ENCODE results near the gene CPLX4. TPM values are rescaled to one million over a fixed set of nuclear protein-coding genes. Genes with fewer than 3 reads are reported as not detected.

Gene CPLX4
- not detected in 2 replicates for total RNA-seq

DNA sequence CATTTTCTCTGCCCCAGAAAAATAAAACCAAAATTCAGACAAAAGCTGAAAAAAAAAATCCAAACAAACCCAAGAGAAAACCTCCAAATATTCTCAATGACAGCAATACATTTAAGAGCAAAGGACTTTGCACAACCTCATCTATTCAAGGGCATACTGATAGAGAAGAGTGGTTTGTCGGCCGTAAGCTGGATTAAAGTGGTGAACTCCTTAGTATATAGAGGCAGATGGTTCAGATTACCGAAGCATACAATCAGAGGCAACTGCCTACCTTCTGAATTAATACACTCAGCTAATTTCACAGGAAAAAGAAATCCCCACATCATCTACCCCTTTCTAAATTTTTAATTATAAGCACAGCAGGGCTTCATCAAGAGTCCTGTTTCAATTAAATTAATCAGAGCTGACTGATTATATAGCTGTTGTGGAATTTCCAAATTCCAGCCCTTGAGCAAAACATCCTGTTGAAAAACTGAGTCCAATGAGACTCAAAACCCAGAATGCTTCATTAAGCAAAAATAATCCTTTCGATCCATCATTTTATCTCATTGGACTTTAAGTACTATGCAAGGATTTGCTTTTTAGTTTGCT is at the start of gene CPLX4:
Gene CPLX4, minus strand, starts transcription at position 190 of the 591 bp plus-strand sequence. Its CDS starts 187 bp downstream, at position 3.
- Mint-ChIP-seq H3K27ac (no peak within 1 kb of the TSS), H3K27me3 (ENCODE audit: insufficient read depth) (peaks cover 26% of the 10 kb centered on the region), H3K36me3 (ENCODE audit: low read depth) (no peaks in the 10 kb centered on the region), H3K9me3 (no peaks in the 10 kb centered on the region), H3K4me1 (ENCODE audit: low read depth) (no peaks in the 10 kb centered on the region), H3K4me3 (no peak within 1 kb of the TSS)
- no peak for DNase-seq (ENCODE audit: low spot score)
- intact Hi-C loops (cut with micrococcal nuclease): no loop called here

DNA sequence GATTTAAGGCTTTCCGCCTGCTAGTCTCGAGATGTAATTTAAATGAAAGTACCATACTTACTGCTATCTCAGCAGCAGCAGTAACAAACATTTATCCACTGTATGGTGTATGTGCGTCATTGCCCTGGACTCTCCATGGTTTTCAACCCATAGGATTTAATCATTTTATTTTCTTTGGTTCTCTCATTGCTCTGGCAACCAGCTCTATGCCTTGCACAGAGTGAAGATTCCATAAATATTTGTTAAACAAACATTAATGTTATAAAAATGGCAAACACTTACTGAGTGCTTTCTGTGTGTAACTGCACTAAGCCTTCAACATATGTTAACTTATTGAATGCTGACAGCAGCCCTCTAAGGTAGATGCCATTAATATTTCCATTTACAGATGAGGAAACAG is 41.9 kb upstream of the CPLX4 start:
- Mint-ChIP-seq H3K4me3 (peak overlapping the region; percentile 56), H3K27ac (no peak overlapping the region), H3K4me1 (ENCODE audit: low read depth) (peaks cover 19% of the 10 kb centered on the region), H3K27me3 (ENCODE audit: insufficient read depth) (no peaks in the 10 kb centered on the region), H3K9me3 (no peaks in the 10 kb centered on the region), H3K36me3 (ENCODE audit: low read depth) (peaks cover 12% of the 10 kb centered on the region)
- DNase-seq (ENCODE audit: low spot score): no peak
- intact Hi-C loops (cut with micrococcal nuclease): no loop called here

DNA sequence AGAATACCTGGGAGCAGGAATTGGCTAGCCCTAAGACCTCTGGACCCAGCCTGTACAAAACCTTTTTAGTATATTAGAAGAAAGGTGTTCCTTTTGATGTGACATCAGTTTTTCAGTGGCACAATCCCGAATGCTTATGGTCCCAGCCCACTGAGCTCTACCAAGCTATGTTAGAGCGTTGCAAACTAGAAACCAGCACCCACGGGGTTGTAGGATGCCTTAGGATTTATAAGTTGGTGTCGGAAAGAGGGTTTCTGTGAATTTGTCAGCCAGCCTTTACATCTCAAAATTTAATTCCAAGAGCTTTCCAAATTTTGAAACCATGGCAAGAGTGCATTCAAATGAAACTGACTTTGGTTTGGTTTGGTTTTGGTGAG is 41.1 kb upstream of the CPLX4 start:
- Mint-ChIP-seq H3K36me3 (ENCODE audit: low read depth) (peaks cover 20% of the 10 kb centered on the region), H3K9me3 (no peaks in the 10 kb centered on the region), H3K27me3 (ENCODE audit: insufficient read depth) (no peaks in the 10 kb centered on the region), H3K4me1 (ENCODE audit: low read depth) (peaks cover 26% of the 10 kb centered on the region), H3K27ac (peak overlapping the region; percentile 32), H3K4me3 (peak overlapping the region; percentile 99)
- no peak for DNase-seq (ENCODE audit: low spot score)
- intact Hi-C loops (cut with micrococcal nuclease): loop anchor here (1.0 to 10.0 kb wide), 8 partner anchors 43 to 1737 kb away; partner anchors contain the start of genes NARS1, PMAIP1 and SEC11C

DNA sequence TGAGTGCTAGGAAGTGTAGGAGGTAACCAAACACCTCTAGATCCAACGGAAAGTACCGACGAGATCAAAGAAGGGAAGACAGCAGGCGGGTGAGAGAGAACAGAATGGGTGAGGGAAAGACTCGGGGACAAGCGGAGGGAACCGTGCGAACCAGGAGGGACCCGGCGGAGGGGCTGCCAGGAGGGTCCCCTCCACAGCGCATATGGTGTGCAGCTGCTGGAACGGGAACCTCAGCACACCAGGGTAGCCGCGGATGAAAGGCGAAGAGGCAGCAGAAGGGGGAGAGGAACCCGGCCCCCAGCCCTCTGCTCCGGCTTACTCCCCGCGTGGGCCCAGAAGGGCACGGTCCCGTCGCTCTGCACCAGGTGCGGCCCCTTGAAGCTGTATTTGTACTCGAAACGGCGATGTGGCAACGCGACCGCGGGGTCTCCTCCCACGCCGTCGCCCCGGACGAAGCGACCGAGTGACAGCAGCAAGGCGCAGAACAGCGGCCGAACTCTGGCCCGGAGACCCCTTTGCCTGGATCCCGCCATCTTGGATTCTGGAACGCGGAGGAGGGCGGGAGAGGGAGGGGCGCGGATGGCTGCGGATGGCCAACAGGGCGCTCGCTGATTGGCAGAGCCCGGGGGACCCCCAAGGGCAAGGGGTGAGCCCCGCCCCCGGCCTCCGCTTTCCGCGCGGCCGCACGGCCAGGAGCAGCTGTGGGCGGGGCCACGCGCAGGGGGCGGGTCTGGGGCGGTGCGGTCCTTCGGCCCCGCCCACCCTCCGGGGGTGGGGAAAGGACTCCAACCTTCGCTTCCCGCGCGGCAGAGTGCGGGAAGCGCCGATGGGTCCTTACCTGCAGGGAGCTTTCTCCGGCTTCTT is 40.5 kb upstream of the CPLX4 start, which contains the start of gene LMAN1:
Gene LMAN1, minus strand, starts transcription at position 554 of the 864 bp plus-strand sequence. Its CDS starts 21 bp downstream, at position 533.
- H3K9me3 Mint-ChIP-seq: no peaks in the 10 kb centered on the region
- H3K27me3 Mint-ChIP-seq (ENCODE audit: insufficient read depth): no peaks in the 10 kb centered on the region
- DNase-seq (ENCODE audit: low spot score): peak; percentile 92
- peak within 1 kb of the TSS; percentile 100 for H3K27ac Mint-ChIP-seq
- peaks cover 27% of the 10 kb centered on the region for H3K4me1 Mint-ChIP-seq (ENCODE audit: low read depth)
- H3K36me3 Mint-ChIP-seq (ENCODE audit: low read depth): peaks cover 21% of the 10 kb centered on the region
- intact Hi-C loops (cut with micrococcal nuclease): loop anchor here (1.0 to 10.0 kb wide), 9 partner anchors 18 to 1737 kb away; partner anchors contain the start of genes NARS1, PMAIP1 and SEC11C
- peak within 1 kb of the TSS; percentile 99 for H3K4me3 Mint-ChIP-seq

DNA sequence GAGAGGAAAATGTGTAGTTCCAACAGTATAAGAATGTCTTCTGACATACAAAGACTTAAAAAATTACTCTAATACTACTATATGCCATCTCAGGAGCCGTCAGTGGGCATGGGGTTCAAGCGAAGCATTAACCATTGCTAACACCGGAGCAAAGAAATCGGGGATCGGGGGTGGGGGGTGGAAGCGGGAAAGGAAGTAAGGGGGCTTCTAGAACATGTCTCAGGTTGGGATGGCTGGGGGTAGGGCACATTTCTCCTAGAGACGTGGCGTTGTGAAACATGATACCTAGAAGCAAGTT is 39.9 kb upstream of the CPLX4 start:
- intact Hi-C loops (cut with micrococcal nuclease): loop anchor here (1.0 to 10.0 kb wide), 8 partner anchors 17 to 1736 kb away; partner anchors contain the start of genes NARS1 and PMAIP1
- DNase-seq (ENCODE audit: low spot score): no peak
- Mint-ChIP-seq H3K9me3 (no peaks in the 10 kb centered on the region), H3K27ac (peak overlapping the region; percentile 100), H3K36me3 (ENCODE audit: low read depth) (peaks cover 22% of the 10 kb centered on the region), H3K4me1 (ENCODE audit: low read depth) (peaks cover 29% of the 10 kb centered on the region), H3K27me3 (ENCODE audit: insufficient read depth) (no peaks in the 10 kb centered on the region), H3K4me3 (peak overlapping the region; percentile 99)

DNA sequence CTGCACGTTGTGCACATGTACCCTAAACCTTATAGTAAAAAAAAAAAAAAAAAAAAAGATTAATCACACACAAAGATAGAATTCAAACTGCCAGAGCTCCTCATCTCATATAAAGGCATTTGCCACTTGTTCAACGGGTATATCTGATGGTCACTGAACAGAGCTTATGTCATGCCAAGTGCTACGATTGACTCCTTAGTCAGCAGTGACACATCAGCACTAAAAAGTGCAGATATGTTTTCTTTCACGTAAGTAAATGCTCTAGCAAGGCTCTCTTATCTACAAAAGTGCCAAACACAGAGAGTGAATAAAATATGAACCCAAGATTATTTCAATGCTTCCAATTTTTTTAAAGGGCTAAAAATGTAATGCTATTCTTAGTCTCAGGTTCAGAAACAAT is 39.5 kb upstream of the CPLX4 start:
- H3K27ac Mint-ChIP-seq: peak overlapping the region; percentile 100
- H3K4me1 Mint-ChIP-seq (ENCODE audit: low read depth): peaks cover 33% of the 10 kb centered on the region
- no peak for DNase-seq (ENCODE audit: low spot score)
- H3K9me3 Mint-ChIP-seq: no peaks in the 10 kb centered on the region
- H3K4me3 Mint-ChIP-seq: peak overlapping the region; percentile 99
- H3K36me3 Mint-ChIP-seq (ENCODE audit: low read depth): peaks cover 27% of the 10 kb centered on the region
- H3K27me3 Mint-ChIP-seq (ENCODE audit: insufficient read depth): no peaks in the 10 kb centered on the region
- intact Hi-C loops (cut with micrococcal nuclease): loop anchor here (1.0 to 10.0 kb wide), 8 partner anchors 17 to 1736 kb away; partner anchors contain the start of genes NARS1 and PMAIP1

- no peak for DNase-seq (ENCODE audit: low spot score)
- no peak overlapping the region for H3K4me3 Mint-ChIP-seq
- no peaks in the 10 kb centered on the region for H3K27me3 Mint-ChIP-seq (ENCODE audit: insufficient read depth)
- H3K9me3 Mint-ChIP-seq: no peaks in the 10 kb centered on the region
- no peak overlapping the region for H3K27ac Mint-ChIP-seq
- intact Hi-C loops (cut with micrococcal nuclease): loop anchor here (5.0 to 10.0 kb wide), 3 partner anchors 667 to 1732 kb away; partner anchors contain the start of gene NARS1
- peaks cover 49% of the 10 kb centered on the region for H3K36me3 Mint-ChIP-seq (ENCODE audit: low read depth)
- H3K4me1 Mint-ChIP-seq (ENCODE audit: low read depth): peaks cover 57% of the 10 kb centered on the region
Observed at GRCh38 chr18:59354731-59355130, 36.3 kb upstream of the CPLX4 start.

DNA sequence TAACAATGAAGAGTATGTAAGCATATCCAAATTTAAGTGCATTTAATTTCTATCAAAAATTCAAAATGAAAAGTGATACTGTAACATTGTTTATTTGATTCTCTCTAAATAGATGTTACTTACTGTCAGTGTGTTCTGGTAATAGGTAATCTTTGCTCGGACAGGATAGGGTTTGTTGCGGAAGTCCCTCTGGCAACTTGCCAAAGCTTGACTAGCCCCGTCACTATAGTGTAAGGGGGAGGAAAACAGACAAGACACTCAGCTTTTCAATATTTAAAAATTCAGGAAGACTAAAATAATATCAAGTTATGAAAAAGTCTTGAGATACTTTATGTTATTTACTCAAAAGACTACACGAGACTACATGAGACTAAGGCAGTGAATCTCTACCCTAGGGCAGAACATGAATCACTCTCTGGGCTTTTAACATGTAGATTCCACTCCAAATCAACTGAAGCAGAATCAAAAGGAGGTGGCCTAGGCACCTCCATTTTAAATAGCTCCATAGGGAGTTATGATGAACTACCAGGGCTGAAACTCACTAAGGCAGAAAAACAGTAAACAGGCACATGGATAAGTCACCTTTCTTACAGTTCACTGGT is 34.7 kb upstream of the CPLX4 start:
- no peak overlapping the region for H3K4me3 Mint-ChIP-seq
- peak overlapping the region; percentile 29 for H3K27ac Mint-ChIP-seq
- intact Hi-C loops (cut with micrococcal nuclease): loop anchor here (10.0 kb wide), 1 partner anchor 808 kb away; no protein-coding TSS in a partner anchor
- H3K4me1 Mint-ChIP-seq (ENCODE audit: low read depth): peaks cover 67% of the 10 kb centered on the region
- H3K27me3 Mint-ChIP-seq (ENCODE audit: insufficient read depth): no peaks in the 10 kb centered on the region
- no peak for DNase-seq (ENCODE audit: low spot score)
- H3K9me3 Mint-ChIP-seq: no peaks in the 10 kb centered on the region
- peaks cover 59% of the 10 kb centered on the region for H3K36me3 Mint-ChIP-seq (ENCODE audit: low read depth)

DNA sequence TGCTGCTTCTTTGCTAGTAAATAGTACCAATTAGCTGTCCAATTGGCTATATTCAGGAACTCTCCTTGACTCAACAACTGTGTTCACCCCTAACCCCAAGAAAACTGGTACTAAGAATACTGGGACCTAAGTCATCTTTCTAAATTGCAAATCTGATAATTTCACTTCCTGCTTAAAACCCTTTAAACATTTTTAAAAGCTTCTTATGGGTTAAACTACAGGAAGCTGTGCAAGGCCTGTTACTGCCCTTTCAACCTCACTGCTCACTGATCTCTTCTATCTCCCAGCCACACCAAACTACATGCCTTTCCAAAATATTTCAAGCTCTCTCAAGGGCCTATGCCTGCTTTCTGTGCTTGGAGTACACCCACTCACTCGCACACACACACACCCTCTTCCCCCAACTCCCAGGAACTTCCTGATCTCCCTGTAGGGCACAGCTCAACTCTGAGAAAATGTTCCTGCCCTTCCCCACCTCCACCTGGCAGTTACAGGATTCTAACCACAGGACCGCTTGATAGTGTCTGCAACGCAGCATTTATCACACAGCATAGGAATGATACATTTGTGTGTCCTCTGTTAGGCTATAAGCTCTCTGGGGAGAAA is 33.9 kb upstream of the CPLX4 start:
- Mint-ChIP-seq H3K27me3 (ENCODE audit: insufficient read depth) (no peaks in the 10 kb centered on the region), H3K4me3 (no peak overlapping the region), H3K9me3 (no peaks in the 10 kb centered on the region), H3K4me1 (ENCODE audit: low read depth) (peaks cover 65% of the 10 kb centered on the region), H3K27ac (peak overlapping the region; percentile 33), H3K36me3 (ENCODE audit: low read depth) (peaks cover 65% of the 10 kb centered on the region)
- intact Hi-C loops (cut with micrococcal nuclease): loop anchor here (10.0 kb wide), 1 partner anchor 808 kb away; no protein-coding TSS in a partner anchor
- DNase-seq (ENCODE audit: low spot score): no peak

DNA sequence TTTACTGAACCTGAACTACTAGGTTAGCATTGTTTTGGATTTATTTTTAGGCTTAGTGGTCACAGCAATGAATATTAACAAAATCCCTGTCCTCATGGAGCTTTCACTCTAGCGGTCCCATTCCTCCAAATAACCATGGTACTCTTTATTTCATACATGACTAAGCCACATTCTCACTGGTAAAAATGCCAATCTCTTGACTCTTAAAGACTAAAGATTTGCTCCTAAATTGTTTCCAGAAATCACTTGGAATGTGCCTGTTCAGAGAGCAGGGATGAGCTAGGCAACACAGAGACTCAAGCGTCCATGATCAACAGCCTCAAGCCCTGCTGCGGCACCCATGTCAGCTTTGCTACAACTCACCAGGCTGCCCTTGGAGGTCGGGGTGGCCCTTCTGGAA is 27.1 kb upstream of the CPLX4 start:
- no peaks in the 10 kb centered on the region for H3K27me3 Mint-ChIP-seq (ENCODE audit: insufficient read depth)
- H3K4me3 Mint-ChIP-seq: no peak overlapping the region
- peaks cover 26% of the 10 kb centered on the region for H3K9me3 Mint-ChIP-seq
- intact Hi-C loops (cut with micrococcal nuclease): no loop called here
- no peak for DNase-seq (ENCODE audit: low spot score)
- H3K36me3 Mint-ChIP-seq (ENCODE audit: low read depth): peaks cover 74% of the 10 kb centered on the region
- no peak overlapping the region for H3K27ac Mint-ChIP-seq
- peaks cover 56% of the 10 kb centered on the region for H3K4me1 Mint-ChIP-seq (ENCODE audit: low read depth)

DNA sequence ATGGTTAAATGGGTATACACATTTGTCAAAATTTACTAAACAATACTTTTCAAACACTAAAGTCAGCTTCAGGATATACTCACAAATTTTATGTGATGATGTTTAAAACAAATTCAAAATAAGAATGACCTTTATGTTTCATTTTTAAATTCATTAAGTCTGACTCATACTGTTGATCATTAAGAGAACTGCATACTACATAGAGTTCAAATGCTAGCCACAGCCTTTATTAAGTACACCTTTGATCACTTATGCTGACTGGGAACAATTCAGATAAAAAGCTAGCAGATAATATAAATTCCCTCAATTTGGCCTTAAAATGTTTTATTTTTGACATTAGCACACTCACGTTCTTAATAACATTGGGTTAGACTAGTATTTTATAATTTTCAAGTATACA is 26.5 kb upstream of the CPLX4 start:
- H3K4me3 Mint-ChIP-seq: no peak overlapping the region
- no peaks in the 10 kb centered on the region for H3K27me3 Mint-ChIP-seq (ENCODE audit: insufficient read depth)

DNA sequence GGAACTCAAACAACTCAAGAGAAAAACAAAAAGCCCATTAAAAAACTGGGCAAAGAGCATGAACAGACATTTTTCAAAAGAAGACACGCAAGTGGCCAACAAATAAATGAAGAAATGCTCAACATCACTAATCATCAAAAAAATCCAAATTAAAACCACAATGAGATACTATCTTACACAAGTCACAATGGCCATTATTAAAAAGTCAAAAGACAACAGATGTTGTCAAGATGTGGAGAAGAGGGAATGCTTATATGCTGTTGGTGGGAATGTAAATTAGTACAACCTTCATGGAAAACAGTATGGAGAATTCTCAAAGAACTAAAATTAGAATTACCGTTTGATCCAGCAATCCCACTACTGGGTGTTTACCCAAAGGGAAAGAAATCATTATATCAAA is 25.5 kb upstream of the CPLX4 start:
- no peak for DNase-seq (ENCODE audit: low spot score)
- Mint-ChIP-seq H3K9me3 (peaks cover 27% of the 10 kb centered on the region), H3K27ac (no peak overlapping the region), H3K4me3 (no peak overlapping the region), H3K4me1 (ENCODE audit: low read depth) (peaks cover 56% of the 10 kb centered on the region), H3K36me3 (ENCODE audit: low read depth) (peaks cover 75% of the 10 kb centered on the region), H3K27me3 (ENCODE audit: insufficient read depth) (no peaks in the 10 kb centered on the region)
- intact Hi-C loops (cut with micrococcal nuclease): no loop called here

More for the DNA sequence above, 26.5 kb upstream of the CPLX4 start:
- Mint-ChIP-seq H3K4me1 (ENCODE audit: low read depth) (peaks cover 62% of the 10 kb centered on the region), H3K36me3 (ENCODE audit: low read depth) (peaks cover 79% of the 10 kb centered on the region), H3K9me3 (peaks cover 27% of the 10 kb centered on the region), H3K27ac (no peak overlapping the region)
- no peak for DNase-seq (ENCODE audit: low spot score)
- intact Hi-C loops (cut with micrococcal nuclease): no loop called here
